ENCODE results near the gene GRID1.

- TF ChIP-seq, protein P1, sequence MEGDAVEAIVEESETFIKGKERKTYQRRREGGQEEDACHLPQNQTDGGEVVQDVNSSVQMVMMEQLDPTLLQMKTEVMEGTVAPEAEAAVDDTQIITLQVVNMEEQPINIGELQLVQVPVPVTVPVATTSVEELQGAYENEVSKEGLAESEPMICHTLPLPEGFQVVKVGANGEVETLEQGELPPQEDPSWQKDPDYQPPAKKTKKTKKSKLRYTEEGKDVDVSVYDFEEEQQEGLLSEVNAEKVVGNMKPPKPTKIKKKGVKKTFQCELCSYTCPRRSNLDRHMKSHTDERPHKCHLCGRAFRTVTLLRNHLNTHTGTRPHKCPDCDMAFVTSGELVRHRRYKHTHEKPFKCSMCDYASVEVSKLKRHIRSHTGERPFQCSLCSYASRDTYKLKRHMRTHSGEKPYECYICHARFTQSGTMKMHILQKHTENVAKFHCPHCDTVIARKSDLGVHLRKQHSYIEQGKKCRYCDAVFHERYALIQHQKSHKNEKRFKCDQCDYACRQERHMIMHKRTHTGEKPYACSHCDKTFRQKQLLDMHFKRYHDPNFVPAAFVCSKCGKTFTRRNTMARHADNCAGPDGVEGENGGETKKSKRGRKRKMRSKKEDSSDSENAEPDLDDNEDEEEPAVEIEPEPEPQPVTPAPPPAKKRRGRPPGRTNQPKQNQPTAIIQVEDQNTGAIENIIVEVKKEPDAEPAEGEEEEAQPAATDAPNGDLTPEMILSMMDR (IDR thresholded peaks at IDR 0.05), result no peak
- TF ChIP-seq EP300 (IDR thresholded peaks at IDR 0.05; ENCODE audit: low read depth) (no peak), POLR2A (IDR thresholded peaks at IDR 0.05) (no peak), POLR2AphosphoS5 (IDR thresholded peaks at IDR 0.05) (no peak)
Measured at GRCh38 chr10:86121200-86121599, 245.4 kb downstream of the GRID1 start.
